ENCODE results near the gene DEDD2.

DNA sequence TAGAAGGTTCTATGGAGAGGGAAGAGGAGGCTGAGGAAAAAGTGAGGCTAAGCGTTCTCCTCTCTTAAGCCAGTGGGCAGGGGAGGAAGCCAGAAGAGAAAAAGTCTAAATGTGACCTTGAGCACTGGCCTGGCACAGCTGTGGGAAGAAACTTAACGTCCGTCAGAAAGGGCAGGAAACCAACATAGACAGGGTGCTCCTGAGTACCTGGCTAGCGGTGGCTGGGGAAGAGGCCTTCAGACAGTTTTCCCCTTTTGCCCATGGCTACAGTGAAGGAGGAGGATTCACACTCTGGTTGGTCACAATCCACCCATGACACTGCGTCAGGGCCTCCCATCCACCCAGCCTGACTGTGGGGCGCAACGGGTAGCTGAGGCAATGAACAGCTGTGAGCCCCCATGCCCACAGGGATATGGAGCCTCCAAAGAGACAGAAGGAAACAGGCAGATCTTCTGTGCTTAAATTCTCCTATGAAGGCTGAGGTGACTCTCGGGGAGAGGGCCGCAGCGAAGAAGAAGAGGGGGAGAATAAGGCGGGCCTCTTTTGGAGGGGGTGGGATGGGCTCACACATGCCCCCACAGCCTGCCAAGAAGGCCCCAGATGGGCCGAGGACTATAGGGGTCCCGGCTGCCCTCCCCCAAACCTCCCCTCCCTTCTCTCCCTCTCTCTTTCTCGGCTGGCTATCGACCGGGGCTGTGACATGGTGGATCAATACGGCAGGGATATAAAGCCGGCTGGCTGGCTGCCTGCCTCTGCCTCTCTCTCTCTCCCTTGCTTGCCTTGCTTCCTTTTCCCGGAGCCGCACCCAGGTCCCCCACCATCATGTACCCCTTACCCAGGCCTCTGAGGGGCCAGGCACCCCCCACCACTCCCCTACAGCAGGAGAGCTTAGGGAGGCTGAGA, 65.4 kb downstream of the DEDD2 start:
- TF ChIP-seq, protein P1, sequence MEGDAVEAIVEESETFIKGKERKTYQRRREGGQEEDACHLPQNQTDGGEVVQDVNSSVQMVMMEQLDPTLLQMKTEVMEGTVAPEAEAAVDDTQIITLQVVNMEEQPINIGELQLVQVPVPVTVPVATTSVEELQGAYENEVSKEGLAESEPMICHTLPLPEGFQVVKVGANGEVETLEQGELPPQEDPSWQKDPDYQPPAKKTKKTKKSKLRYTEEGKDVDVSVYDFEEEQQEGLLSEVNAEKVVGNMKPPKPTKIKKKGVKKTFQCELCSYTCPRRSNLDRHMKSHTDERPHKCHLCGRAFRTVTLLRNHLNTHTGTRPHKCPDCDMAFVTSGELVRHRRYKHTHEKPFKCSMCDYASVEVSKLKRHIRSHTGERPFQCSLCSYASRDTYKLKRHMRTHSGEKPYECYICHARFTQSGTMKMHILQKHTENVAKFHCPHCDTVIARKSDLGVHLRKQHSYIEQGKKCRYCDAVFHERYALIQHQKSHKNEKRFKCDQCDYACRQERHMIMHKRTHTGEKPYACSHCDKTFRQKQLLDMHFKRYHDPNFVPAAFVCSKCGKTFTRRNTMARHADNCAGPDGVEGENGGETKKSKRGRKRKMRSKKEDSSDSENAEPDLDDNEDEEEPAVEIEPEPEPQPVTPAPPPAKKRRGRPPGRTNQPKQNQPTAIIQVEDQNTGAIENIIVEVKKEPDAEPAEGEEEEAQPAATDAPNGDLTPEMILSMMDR (IDR thresholded peaks at IDR 0.05) = no peak
- no peak for TF ChIP-seq POLR2A (IDR thresholded peaks at IDR 0.05)
